ENCODE data around the gene AMHR2.

Gene AMHR2

GRCh38 chr12:53380794-53381730 lies 42.6 kb upstream of the AMHR2 start:
- TF ChIP-seq CEBPB (IDR thresholded peaks at IDR 0.05) = no peak
- TF ChIP-seq TCF12 (IDR thresholded peaks at IDR 0.05; ENCODE audit: low read depth) = no peak
- no peak for TF ChIP-seq RAD21 (IDR thresholded peaks at IDR 0.05; ENCODE audit: low read depth)
- TF ChIP-seq REST (IDR thresholded peaks at IDR 0.05; ENCODE audit: low read depth) = no peak
- no peak for TF ChIP-seq TEAD4 (IDR thresholded peaks at IDR 0.05)
- no peak for TF ChIP-seq EP300 (IDR thresholded peaks at IDR 0.05; ENCODE audit: borderline replicate concordance)
- no peak for TF ChIP-seq MAX (IDR thresholded peaks at IDR 0.05)
- no peak for TF ChIP-seq FOXM1 (IDR thresholded peaks at IDR 0.05; ENCODE audit: borderline replicate concordance, low read depth)
- TF ChIP-seq EGR1 (IDR thresholded peaks at IDR 0.05) = no peak
- TF ChIP-seq YY1 (IDR thresholded peaks at IDR 0.05; ENCODE audit: low read depth) = no peak
- TF ChIP-seq CREB1 (IDR thresholded peaks at IDR 0.05; ENCODE audit: low read depth) = no peak
- TF ChIP-seq ZBTB7A (IDR thresholded peaks at IDR 0.05; ENCODE audit: low read depth) = no peak
- TF ChIP-seq, protein P1, sequence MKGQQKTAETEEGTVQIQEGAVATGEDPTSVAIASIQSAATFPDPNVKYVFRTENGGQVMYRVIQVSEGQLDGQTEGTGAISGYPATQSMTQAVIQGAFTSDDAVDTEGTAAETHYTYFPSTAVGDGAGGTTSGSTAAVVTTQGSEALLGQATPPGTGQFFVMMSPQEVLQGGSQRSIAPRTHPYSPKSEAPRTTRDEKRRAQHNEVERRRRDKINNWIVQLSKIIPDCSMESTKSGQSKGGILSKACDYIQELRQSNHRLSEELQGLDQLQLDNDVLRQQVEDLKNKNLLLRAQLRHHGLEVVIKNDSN (IDR thresholded peaks at IDR 0.05) = no peak
- no peak for TF ChIP-seq TAF1 (IDR thresholded peaks at IDR 0.05; ENCODE audit: low read depth)
- TF ChIP-seq NFIC (IDR thresholded peaks at IDR 0.05) = no peak

- TF ChIP-seq TEAD4 (IDR thresholded peaks at IDR 0.05) (no peak), RAD21 (IDR thresholded peaks at IDR 0.05; ENCODE audit: low read depth) (peak; percentile 72), TAF1 (IDR thresholded peaks at IDR 0.05; ENCODE audit: low read depth) (no peak), EP300 (IDR thresholded peaks at IDR 0.05; ENCODE audit: borderline replicate concordance) (no peak)
Measured at GRCh38 chr12:53381731-53382630, 41.7 kb upstream of the AMHR2 start.

DNA sequence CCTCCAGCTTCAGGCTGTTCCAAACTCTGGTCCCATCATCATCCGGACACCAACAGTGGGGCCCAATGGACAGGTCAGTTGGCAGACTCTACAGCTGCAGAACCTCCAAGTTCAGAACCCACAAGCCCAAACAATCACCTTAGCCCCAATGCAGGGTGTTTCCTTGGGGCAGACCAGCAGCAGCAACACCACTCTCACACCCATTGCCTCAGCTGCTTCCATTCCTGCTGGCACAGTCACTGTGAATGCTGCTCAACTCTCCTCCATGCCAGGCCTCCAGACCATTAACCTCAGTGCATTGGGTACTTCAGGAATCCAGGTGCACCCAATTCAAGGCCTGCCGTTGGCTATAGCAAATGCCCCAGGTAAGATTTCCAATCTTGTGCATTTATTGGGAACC lies 40.4 kb upstream of the AMHR2 start:
- no peak for TF ChIP-seq YY1 (IDR thresholded peaks at IDR 0.05; ENCODE audit: low read depth)
- no peak for TF ChIP-seq REST (IDR thresholded peaks at IDR 0.05; ENCODE audit: low read depth)
- no peak for TF ChIP-seq FOXM1 (IDR thresholded peaks at IDR 0.05; ENCODE audit: borderline replicate concordance, low read depth)
- TF ChIP-seq, protein P1 (IDR thresholded peaks at IDR 0.05) = no peak
- no peak for TF ChIP-seq EGR1 (IDR thresholded peaks at IDR 0.05)
- no peak for TF ChIP-seq ZBTB7A (IDR thresholded peaks at IDR 0.05; ENCODE audit: low read depth)
- TF ChIP-seq EP300 (IDR thresholded peaks at IDR 0.05; ENCODE audit: borderline replicate concordance) = no peak

DNA sequence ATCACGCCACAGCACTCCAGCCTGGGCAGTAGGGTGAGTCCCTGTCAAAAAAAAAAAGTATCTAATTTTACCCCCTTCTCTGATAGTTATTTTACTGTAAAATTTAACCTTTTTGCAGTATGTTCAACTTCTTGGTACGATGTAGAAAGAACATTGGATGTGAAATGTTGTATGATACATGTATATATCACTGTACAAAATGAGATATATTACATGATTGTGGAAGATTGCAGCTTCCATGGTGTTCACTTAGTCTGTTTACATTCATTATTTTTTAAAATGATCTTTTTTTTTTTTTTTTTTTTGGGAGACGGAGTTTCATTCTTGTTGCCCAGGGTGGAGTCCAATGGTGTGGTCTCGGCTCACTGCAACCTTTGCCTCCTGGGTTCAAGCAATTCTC lies 34.7 kb upstream of the AMHR2 start:
- TF ChIP-seq, protein P1 (IDR thresholded peaks at IDR 0.05) = no peak
- TF ChIP-seq MAX (IDR thresholded peaks at IDR 0.05) = no peak
- no peak for TF ChIP-seq ZBTB7A (IDR thresholded peaks at IDR 0.05; ENCODE audit: low read depth)
- TF ChIP-seq YY1 (IDR thresholded peaks at IDR 0.05; ENCODE audit: low read depth) = no peak
- no peak for TF ChIP-seq REST (IDR thresholded peaks at IDR 0.05; ENCODE audit: low read depth)
- no peak for TF ChIP-seq TEAD4 (IDR thresholded peaks at IDR 0.05)
- TF ChIP-seq TAF1 (IDR thresholded peaks at IDR 0.05; ENCODE audit: low read depth) = no peak
- no peak for TF ChIP-seq EGR1 (IDR thresholded peaks at IDR 0.05)
- TF ChIP-seq RAD21 (IDR thresholded peaks at IDR 0.05; ENCODE audit: low read depth) = no peak
- TF ChIP-seq TCF12 (IDR thresholded peaks at IDR 0.05; ENCODE audit: low read depth) = no peak
- no peak for TF ChIP-seq NFIC (IDR thresholded peaks at IDR 0.05)
- no peak for TF ChIP-seq CREB1 (IDR thresholded peaks at IDR 0.05; ENCODE audit: low read depth)
- TF ChIP-seq CEBPB (IDR thresholded peaks at IDR 0.05) = no peak
- TF ChIP-seq EP300 (IDR thresholded peaks at IDR 0.05; ENCODE audit: borderline replicate concordance) = no peak
